GM19372 (cell line): Measurements from ENCODE around the gene PCOLCE2.

ENCODE experiments used
- ATAC-seq: cut with Tn5 transposase; IDR thresholded peaks from one replicate; pipeline ENCODE4 v1.9.1; 2021; ENCODE audit warnings: mild to moderate bottlenecking, low read depth, moderate library complexity; ENCODE audit not compliant: unreplicated experiment

The PCOLCE2 gene

DNA sequence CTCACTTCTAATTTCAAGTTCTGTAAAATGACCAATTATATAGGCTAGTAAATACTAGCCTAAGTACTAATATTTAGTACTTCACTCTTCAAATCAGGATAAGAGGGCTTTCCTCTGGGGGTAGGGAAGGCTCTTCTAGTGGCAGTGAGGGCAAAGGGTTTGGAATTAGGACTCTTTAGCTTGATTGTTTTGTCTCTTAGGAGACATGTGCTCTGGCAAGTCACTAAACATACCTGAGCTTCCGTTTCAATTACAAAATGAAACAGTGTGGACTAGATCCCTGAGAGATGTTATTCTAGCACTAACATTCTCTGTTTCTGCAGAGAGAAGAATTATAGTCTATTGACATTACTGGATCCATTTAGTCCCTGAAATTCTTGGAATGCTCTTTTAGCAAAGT lies 71.5 kb downstream of the PCOLCE2 start:
- ATAC-seq = no peak

DNA sequence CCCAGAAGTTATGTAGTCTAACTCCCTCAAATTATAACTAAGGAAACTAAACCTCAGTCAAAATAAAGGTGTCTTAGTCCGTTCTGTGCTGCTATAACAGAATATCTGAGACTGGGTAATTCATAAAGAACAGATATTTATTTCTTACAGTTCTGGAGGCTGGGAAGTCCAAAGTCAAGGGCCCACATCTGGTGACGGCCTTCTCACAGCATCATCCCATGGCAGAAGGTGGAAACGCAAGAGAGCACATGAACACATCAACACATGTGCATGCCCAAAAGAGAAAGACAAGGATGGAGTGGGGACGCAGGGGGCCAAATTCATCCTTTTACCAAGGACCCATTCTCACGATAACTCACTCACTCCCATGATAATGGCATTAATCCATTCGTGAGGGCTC lies 73.1 kb downstream of the PCOLCE2 start:
- no peak for ATAC-seq

GRCh38 chr3:142809259-142809658 lies 79.6 kb downstream of the PCOLCE2 start:
- ATAC-seq = no peak

DNA sequence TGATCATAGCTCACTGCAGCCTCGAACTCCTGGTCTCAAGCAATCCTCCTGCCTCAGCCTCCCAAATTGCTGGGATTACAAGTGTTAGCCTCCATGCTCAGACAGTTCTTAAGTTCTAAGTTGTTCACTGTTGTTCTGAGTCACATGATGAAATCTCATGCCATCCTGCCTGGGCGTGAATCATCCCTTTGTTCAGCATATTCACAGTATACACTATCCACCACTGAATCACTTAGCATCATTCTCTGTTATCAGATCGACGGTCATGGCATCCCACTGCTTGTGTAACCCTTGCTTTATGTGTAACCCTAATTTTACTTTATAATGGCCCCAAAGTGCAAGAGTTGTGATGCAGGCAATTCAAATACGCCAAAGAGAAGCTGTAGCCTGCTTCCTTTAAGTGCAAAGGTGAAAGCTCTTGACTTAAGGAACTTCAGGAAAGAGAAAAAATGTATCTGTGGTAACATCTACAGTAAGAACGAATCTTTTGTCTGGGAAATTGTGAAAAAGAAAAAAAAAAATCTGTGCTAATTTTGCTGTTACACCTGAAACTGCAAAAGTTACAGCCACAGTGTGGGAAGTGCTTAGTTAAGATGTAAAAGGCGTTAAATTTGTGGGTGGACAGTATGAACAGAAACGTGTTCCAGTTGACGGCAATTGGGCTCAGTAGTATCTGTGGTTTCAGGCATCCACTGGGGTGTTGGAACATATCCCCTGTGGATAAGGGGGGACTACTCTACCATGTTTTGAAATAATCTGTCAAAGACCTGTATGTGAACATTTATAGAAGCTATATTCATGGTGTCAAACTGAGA lies 80.6 kb downstream of the PCOLCE2 start:
- no peak for ATAC-seq

DNA sequence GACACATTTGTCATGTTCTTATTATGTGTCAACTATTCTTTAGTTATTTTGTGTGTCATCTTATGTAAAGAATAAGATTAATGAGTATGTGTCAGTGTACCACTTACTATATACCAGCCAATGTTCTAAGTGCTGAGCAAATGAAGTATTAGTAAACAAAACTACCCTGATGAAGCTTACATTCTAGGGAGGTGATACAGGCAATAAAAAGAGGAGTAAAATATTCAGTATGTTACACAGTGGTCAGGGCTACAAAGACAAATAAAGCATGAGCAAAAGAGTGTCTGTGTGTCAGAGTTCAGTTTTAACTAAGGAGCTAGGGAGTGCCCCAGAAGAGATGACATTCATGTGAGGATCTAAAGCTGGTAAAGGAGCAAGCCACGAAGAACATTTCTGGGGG lies 86.0 kb downstream of the PCOLCE2 start:
- ATAC-seq = no peak

DNA sequence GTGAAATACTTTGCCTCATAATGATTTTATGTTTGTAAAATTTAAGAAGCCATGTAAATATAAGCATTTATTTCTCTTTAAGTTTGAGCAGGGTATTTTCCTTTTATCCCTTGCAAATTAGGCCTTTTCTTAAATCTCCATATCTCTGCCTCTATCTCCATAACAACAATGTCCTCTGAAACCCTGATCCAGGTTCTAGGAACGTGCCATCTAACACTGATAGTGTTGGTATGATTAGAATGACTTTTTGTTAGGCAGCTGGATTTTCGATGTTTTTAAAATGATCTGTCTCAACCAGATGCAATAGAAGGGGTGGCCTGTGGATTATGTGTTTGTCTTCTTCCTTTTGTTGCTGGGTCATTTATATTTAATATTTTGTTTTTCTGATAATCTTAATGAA lies 87.1 kb downstream of the PCOLCE2 start:
- ATAC-seq = no peak

GRCh38 chr3:142796823-142797222 lies 92.1 kb downstream of the PCOLCE2 start:
- ATAC-seq = no peak

GRCh38 chr3:142795332-142795731 lies 93.6 kb downstream of the PCOLCE2 start:
- no peak for ATAC-seq

GRCh38 chr3:142794508-142794907 lies 94.4 kb downstream of the PCOLCE2 start:
- ATAC-seq = no peak

GRCh38 chr3:142787719-142788118 lies 101.2 kb downstream of the PCOLCE2 start:
- ATAC-seq = no peak

- ATAC-seq = no peak
Observed at GRCh38 chr3:142785996-142786395, 102.9 kb downstream of the PCOLCE2 start.

GRCh38 chr3:142784228-142784627 lies 104.7 kb downstream of the PCOLCE2 start:
- no peak for ATAC-seq

DNA sequence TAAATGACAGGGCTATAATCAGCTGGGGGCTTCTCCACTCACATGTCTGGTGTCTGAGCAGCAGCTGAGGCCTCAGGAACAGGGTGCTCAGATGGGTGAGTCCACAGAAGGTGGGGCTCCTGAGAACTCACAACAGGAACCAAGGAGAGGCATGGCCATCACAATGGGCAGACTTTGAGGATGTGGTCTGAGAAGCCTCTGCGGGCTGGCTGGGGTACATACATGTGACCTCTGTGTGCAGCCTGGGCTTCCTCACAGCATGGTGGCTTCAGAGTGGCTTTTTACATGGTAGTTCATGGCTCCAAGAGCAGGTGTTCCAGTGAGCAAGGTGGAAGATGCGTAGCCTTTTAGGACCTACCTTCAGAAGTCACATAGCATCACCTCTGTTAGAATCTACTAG lies 106.3 kb downstream of the PCOLCE2 start:
- ATAC-seq = no peak

GRCh38 chr3:142779591-142779990 lies 109.3 kb downstream of the PCOLCE2 start:
- ATAC-seq = no peak

DNA sequence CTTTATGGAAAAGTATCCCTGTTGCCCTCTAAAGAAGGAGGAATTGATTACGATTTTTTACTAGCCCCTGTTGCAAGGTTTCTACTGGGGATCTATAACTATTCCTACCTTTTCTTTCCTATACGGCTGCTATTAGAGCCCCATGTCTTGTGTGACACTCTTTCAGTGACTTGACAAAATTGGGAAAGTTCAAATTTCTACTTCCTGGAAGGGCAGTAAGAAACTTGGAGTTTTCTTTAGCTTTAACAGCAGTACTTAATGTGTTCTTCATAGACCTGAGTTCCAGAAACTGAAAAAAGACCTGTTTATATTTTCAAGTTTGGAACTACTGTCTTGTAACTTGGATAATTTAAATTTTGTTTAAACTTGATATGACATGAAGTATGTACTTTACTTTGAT lies 110.3 kb downstream of the PCOLCE2 start:
- ATAC-seq = no peak

DNA sequence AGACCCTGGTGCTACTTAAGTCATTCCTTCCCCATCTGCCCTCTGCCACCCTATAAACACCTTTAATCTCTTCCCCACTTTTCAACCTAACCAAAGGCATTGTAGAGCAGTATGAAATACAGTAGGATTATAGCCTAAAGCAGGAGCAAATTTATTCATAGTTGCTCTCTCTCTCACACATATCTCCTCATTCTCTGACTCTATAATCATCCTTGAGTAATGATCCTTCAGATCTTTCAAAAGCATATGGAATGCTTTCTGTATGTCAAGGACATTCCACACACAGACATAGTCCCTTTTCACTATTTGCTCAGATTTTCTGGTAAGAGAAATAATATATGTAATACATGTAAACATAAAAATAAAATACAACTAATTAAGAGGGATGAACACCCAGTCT lies 111.0 kb downstream of the PCOLCE2 start:
- no peak for ATAC-seq

- ATAC-seq = no peak
Observed at GRCh38 chr3:142768338-142768737, 120.5 kb downstream of the PCOLCE2 start.
